Fibroblast of lung (primary cell): ENCODE results near the gene NAA15.

Source experiments
- EZH2 ChIP-seq: IDR thresholded peaks from 2 replicates; pipeline ENCODE4 v1.5.1; 2012; ENCODE audit warnings: low read length, control low read depth, mild to moderate bottlenecking; ENCODE audit errors: missing control alignments
- TF ChIP-seq, protein P1 (sequence below), 2 donors: IDR thresholded peaks in 1 of 2; conservative IDR thresholded peaks in 1 of 2; 1 replicate in 1 of 2; 2 replicates in 1 of 2; pipeline ENCODE4 v1.5.1; 2011 to 2012; ENCODE audit warnings: low read length in 2 of 2, control low read depth in 1 of 2, inconsistent platforms in 1 of 2, low read depth in 1 of 2, mild to moderate bottlenecking in 1 of 2

DNA sequence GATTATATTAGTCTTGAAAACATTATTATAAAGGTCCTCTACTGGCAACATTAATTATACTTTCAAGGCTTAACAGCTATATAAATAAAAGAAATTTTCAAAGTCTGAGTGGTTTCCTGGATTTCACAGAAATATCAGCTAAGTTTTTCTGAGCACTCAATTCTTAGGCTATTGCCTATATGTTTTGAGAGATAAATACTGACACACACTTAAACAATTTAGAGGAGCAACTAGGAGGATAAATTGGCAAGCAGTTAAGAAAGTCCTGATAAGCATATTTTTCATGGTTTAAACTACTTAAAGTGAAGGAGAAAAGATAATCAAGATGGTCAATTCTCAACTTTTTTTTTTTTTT lies 18.6 kb upstream of the NAA15 start:
- TF ChIP-seq EZH2, result no peak
- TF ChIP-seq, protein P1, sequence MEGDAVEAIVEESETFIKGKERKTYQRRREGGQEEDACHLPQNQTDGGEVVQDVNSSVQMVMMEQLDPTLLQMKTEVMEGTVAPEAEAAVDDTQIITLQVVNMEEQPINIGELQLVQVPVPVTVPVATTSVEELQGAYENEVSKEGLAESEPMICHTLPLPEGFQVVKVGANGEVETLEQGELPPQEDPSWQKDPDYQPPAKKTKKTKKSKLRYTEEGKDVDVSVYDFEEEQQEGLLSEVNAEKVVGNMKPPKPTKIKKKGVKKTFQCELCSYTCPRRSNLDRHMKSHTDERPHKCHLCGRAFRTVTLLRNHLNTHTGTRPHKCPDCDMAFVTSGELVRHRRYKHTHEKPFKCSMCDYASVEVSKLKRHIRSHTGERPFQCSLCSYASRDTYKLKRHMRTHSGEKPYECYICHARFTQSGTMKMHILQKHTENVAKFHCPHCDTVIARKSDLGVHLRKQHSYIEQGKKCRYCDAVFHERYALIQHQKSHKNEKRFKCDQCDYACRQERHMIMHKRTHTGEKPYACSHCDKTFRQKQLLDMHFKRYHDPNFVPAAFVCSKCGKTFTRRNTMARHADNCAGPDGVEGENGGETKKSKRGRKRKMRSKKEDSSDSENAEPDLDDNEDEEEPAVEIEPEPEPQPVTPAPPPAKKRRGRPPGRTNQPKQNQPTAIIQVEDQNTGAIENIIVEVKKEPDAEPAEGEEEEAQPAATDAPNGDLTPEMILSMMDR (conservative IDR thresholded peaks at IDR 0.05 in 1 of 2, IDR thresholded peaks at IDR 0.05 in 1 of 2; ENCODE audit: low read depth in 1 of 2, low read length in 2 of 2), result no peak
